GM19035 (cell line): ENCODE data around the gene ZNF81.
"Not testable (repeated sequence)": the region's sequence is repeated elsewhere in the genome, so short reads cannot be mapped to it uniquely, and the experiment has no call there.

Experiments
- ATAC-seq: cut with Tn5 transposase; IDR thresholded peaks from one replicate; pipeline ENCODE4 v1.9.1; 2021; ENCODE audit not compliant: unreplicated experiment

ZNF81 gene

GRCh38 chrX:47843363-47843762 is 6.7 kb downstream of the ZNF81 start:
- ATAC-seq = no peak

GRCh38 chrX:47844117-47844516 is 7.4 kb downstream of the ZNF81 start:
- no peak for ATAC-seq

- ATAC-seq = no peak
Observed at GRCh38 chrX:47846040-47846439, 9.3 kb downstream of the ZNF81 start.

- no peak for ATAC-seq
Observed at GRCh38 chrX:47849778-47850177, 13.1 kb downstream of the ZNF81 start.

- ATAC-seq = not testable (repeated sequence)
Observed at GRCh38 chrX:47850389-47850788, 13.7 kb downstream of the ZNF81 start.

GRCh38 chrX:47850901-47851300 is 14.2 kb downstream of the ZNF81 start:
- ATAC-seq = no peak

GRCh38 chrX:47854474-47854873 is 17.8 kb downstream of the ZNF81 start:
- ATAC-seq = no peak

GRCh38 chrX:47859686-47860085 is 23.0 kb downstream of the ZNF81 start:
- ATAC-seq = no peak

- ATAC-seq = no peak
Observed at GRCh38 chrX:47862680-47863079, 26.0 kb downstream of the ZNF81 start.

- ATAC-seq = no peak
Observed at GRCh38 chrX:47863187-47863586, 26.5 kb downstream of the ZNF81 start.

GRCh38 chrX:47864300-47864699 is 27.6 kb downstream of the ZNF81 start:
- no peak for ATAC-seq

- no peak for ATAC-seq
Observed at GRCh38 chrX:47864785-47865184, 28.1 kb downstream of the ZNF81 start.

- no peak for ATAC-seq
Observed at GRCh38 chrX:47873123-47873522, 36.4 kb downstream of the ZNF81 start.

- no peak for ATAC-seq
Observed at GRCh38 chrX:47877327-47877726, 40.6 kb downstream of the ZNF81 start.

- ATAC-seq = no peak
Observed at GRCh38 chrX:47878198-47878597, 41.5 kb downstream of the ZNF81 start.

GRCh38 chrX:47879463-47879862 is 42.8 kb downstream of the ZNF81 start:
- ATAC-seq = no peak

GRCh38 chrX:47880927-47881326 is 44.2 kb downstream of the ZNF81 start:
- no peak for ATAC-seq

GRCh38 chrX:47885501-47885900 is 48.8 kb downstream of the ZNF81 start:
- ATAC-seq = no peak

- ATAC-seq = no peak
Observed at GRCh38 chrX:47898024-47898423, 61.3 kb downstream of the ZNF81 start.

GRCh38 chrX:47900833-47901232 is 64.1 kb downstream of the ZNF81 start:
- ATAC-seq = no peak

GRCh38 chrX:47902161-47902560 is 65.5 kb downstream of the ZNF81 start:
- no peak for ATAC-seq

- no peak for ATAC-seq
Observed at GRCh38 chrX:47915886-47916493, 79.3 kb downstream of the ZNF81 start.

GRCh38 chrX:47918274-47918673 is 81.6 kb downstream of the ZNF81 start:
- ATAC-seq = no peak
